HFF-Myc (cell line): Measurements from ENCODE around the gene FSCB.

Experiments
- DNase-seq: peaks from one replicate; pipeline ENCODE4 v3.0.0-alpha.2; 2011; ENCODE audit warnings: low read depth; ENCODE audit errors: extremely low read depth
- H3K4me3 ChIP-seq: replicated peaks from 2 replicates; pipeline ENCODE4 v1.5.1; 2011; ENCODE audit warnings: low read depth, mild to moderate bottlenecking, control low read depth, low read length
- CTCF ChIP-seq: IDR thresholded peaks from 2 replicates; pipeline ENCODE4 v1.5.1; 2012; ENCODE audit warnings: mild to moderate bottlenecking, low read depth, low read length, control low read depth; ENCODE audit errors: missing control alignments

FSCB gene

GRCh38 chr14:44463356-44464004 lies 43.6 kb downstream of the FSCB start:
- TF ChIP-seq CTCF, result no peak
- no peak for DNase-seq
- no peak overlapping the region for H3K4me3 ChIP-seq

GRCh38 chr14:44462381-44462780 lies 44.7 kb downstream of the FSCB start:
- TF ChIP-seq CTCF, result no peak
- no peak for DNase-seq
- H3K4me3 ChIP-seq, result no peak overlapping the region

GRCh38 chr14:44461811-44462210 lies 45.3 kb downstream of the FSCB start:
- no peak for TF ChIP-seq CTCF
- no peak for DNase-seq
- no peak overlapping the region for H3K4me3 ChIP-seq
